AG08395 (cell line): ENCODE results near the gene PFDN6.

ENCODE experiments used
- DNase-seq: peaks from one replicate; pipeline ENCODE4 v3.0.0; 2012; ENCODE audit warnings: mixed read lengths, low spot score

PFDN6 gene

DNA sequence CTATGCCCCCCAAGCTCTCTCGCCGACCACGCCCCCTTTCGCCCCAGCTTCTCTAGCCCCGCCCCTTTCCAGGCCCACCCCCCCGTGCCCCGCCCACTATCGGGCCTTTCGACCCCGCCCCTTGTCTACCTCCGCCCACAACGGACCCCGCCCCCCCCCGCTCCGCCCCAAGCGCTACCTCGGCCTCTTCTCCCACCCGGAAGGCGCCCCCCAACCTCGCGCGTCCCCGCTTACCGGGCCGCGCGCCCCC is 27.9 kb downstream of the PFDN6 start:
- DNase-seq, result peak; percentile 86

DNA sequence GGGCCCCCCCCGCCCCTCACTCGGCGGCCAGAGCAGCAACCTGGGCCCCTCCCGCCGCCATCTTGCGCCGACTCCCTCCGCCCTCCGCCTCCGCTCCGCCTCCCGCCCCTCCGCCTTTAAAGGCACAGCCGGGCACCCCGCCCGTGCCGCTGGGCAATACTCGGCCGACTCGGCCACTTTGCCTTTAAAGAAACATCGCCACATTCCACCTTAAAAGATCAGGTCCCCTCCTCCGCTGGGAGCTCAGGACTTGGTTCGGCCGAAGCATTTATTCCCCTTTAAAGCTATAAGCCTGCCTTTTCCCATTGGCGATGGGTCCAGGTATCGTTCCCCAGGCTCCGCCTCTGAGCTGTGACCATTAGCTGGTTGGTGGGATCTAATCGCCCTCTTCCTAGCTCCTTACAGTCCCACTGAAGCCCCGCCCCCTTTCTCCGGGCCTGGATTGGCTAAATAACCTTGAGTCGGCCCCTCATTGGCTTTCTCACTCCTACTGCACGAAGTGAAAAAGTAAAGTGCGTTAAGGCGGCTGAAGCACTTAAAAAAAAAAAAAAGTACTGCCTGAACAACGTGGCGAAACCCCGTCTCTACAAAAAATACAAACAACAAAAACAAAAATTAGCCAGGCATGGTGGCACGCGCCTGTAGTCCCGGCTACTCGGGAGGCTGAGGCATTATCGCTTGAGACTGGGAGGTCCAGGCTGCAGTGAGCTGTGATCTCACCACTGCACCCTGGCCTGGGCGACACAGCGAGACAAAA is 28.4 kb downstream of the PFDN6 start, which contains the start of gene ZBTB22:
Gene ZBTB22 (minus strand): TSS at position 76 of the 757 bp plus-strand sequence. CDS start 828 bp downstream, outside the sequence.
- DNase-seq, result peak; percentile 94

DNA sequence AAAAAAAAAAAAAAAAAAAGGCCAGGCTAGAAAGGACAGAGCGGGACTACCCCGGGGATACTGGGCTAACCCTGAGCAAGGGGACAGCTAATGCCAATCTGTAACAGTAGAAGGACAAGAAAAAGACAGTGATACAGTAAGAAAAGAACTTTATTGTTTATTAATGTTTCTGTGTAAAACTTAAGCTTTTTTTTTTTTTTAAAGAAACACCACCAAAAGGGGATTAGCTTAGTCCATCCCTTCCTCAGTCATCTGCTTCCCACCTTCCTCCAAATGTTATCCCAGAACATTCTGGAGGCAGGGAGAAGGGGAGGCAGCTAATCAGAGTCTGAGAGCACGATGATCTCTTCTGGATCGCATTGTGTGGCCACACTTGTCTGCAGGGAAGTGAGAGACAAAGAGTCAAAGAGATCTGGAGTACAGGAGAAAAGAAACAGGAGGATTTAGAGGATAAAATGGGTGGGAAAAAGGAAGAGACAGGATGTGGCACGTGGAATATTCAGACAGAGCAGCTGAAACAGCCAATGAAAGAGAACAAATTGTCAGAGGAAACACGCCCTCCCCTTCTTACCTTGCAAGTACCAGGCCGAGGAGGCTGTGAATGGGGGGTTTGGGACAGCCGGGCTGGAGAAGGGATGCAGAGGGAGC is 29.1 kb downstream of the PFDN6 start:
- DNase-seq, result no peak

DNA sequence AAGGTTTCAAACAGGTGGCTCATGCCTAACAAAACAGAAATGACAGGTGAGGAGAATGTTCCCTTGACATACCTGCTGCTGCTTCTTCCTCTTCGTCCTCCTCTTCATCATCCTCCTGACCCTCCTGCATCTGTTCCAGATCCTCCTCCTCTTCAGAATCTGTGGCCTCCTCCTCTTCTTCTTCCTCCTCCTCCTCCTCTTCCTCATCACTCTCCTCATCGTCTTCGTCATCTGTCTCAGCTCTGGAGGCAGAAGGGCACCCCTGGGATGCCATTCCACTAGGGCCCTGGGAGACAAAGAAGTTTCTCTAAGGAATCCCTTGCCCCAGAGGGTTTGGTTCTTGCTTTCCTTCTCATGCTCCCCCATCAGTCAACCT is 30.5 kb downstream of the PFDN6 start:
- DNase-seq, result no peak

DNA sequence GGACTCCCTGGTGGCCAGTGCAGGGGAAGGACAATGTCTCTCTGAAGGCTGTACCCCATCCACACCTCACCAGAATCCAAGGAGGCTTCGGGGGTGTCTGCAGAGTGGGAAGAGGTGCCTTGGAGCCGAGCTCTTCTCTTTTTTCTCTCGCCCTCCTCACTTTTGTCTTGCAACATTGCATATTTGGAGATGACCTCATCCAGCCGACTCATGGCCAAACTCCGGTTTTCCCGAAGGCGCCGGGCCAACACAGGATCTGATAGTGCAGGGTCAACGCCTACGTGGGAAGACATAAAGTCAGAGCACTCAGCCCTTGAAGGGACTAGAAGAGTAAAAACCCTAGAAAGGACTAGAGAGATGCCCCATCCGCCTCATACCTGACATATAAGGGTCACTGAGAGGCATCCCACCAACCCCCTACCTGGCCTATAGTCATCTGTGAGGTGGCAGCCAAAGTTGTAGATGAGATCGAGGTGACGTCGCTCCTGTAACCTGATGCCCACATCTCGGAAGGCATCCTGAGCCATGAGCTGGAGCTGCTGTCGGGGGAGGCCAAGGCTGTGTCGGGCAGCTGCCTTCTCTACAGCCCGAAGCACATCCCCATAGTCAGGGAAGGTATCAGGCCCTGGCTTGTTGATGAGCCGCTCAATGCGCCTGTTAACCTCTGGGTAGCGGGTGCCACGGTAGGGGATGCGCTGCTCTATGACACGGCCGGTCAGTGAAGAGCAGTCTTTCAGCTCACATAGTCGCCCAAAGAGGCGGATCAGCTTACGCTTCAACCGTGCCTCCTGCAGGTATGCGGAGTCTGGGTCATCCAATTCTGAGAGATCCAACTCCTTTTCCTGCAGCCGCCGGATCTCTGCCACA is 31.1 kb downstream of the PFDN6 start:
- DNase-seq, result peak; percentile 77

DNA sequence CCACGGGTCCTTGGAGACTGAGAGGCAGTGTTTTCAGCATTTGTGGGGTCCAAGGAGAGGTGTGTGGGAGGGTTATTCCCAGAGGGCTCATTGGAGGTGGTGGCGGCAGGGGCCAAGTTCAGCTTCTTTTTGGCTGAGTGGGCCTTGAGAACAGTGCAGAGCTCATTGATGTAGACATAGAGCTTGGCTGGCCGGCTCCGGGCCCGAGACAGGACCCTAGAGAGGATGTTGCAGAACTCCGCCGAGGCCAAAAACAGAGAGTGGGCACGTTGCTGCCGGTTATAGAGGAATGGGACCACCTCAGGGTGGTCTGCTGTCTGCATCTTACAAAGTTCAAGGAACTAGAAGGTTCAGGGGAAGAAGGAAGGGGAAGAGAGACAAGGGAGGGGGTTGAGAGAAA is 31.8 kb downstream of the PFDN6 start:
- no peak for DNase-seq

DNA sequence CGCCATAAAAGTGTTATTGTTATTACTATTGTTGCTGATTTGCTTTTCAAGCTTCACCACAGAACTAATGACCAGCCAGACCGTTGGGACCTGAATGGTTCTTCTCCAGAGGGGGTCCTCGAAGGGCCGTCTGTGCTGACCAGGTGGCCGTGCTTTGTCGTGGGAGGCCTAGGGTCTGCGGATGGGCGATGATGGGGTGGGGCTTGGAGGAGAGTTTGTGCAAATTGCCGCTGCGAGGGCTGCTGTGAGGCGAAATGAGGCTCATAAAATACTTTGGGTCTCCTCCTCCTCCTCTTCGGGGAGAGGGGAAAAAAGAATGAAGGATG is 34.2 kb downstream of the PFDN6 start:
- no peak for DNase-seq

DNA sequence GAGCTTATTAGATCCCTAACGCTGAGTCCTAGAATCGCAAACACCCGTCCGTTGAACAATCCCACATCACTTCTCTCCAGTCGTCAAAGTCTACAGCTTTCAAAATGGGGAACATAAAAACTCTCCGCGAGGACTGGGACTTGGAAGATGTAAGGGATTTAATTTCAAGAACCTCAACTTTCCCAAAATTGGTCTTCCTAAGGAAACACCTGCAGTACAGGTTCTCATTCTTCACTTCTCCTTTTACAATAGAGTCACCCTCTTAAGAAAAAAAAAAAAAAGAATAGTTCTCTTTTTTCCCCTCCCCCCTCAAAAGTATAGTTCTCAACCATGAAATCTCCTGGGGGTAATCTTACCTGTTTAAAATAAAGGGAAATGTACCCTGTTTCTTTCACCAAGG is 34.7 kb downstream of the PFDN6 start:
- DNase-seq, result no peak

DNA sequence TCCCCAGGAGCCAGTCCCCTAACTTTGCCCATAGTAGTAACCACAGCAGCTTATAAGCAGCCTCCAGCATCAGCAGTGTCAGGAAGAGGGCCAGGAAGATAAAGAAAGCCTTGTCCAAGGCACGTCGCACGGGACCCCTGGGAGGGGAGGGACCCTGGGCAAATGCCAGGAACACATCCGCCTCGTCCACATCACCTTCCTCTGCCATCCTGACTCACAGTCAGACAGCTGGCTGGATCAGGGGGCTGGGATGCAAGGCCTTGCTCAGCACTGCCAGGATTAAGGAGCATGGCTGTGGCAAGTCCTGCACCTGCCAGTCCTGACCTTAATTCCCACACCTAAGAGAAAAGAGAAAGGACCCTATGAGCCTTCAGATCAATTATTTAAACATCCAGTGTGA is 39.7 kb downstream of the PFDN6 start:
- no peak for DNase-seq

DNA sequence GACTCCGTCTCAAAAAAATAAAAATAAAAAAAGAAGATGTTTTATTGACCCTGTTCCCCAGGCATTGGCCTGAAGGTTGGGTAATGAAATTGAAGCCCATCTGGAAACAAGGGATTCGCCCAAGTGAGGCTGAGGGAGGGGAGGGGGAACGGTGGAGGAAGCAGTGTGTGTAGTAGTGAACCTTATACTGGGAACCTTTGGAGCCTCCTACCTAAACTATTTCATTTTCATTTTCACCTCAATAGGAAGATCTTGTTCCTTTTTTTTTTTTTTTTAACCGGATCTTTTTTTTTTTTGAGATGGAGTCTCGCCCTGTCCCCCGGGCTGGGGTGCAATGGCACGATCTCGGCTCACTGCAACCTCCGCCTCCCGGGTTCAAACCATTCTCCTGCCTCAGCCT is 41.3 kb downstream of the PFDN6 start:
- DNase-seq, result no peak

DNA sequence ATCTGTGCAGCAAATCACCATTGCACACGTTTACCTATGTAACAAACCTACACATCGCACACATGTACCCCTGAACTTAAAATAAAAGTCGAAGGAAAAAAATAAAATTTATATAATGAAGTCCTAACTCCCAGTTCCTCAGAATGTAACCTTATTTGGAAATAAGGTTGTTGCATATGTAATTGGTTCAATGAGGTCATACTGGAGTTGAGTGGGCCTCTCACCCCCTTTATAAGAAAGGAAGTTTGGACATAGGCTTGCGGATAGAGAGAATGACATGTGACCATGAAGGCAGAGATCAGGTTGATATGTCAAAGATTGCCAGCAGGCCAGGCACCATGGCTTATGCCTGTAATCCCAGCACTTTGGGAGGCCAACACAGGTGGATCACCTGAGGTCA is 44.3 kb downstream of the PFDN6 start:
- DNase-seq, result no peak

DNA sequence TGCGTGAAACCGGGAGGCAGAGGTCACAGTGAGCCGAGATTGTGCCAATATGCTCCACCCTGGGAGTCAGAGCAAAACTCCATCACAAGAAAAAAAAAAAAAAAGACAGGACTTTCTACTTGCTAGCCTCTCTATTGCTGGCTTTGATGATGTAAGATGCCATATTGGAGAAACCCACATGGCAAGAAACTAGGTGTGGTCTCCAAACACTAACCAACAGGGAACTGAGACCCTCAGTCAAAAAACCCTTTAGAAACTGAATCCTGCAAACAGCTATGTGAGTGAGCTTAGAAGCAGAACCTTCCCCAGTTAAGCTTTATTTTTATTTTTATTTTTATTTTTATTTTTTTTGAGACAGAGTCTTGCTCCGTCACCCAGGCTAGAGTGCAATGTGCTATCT is 46.5 kb downstream of the PFDN6 start:
- no peak for DNase-seq

DNA sequence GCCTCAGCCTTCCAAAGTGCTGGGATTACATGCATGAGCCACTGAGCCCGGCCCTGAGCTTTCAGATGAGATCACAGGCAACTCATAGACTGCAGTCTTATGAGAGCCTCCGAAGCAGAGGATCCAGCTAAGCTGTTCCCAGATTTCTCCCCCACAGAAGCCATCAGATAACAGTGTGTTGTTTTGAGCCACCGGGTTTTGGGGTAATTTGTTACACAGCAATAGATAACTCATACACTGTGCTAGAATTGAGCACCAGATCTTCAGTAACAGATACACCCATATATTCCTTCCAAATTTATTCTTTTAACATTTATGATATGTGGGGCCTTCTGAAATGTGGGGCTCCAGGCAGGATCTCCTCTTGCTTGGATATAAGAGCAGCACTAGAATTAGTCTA is 47.1 kb downstream of the PFDN6 start:
- no peak for DNase-seq

DNA sequence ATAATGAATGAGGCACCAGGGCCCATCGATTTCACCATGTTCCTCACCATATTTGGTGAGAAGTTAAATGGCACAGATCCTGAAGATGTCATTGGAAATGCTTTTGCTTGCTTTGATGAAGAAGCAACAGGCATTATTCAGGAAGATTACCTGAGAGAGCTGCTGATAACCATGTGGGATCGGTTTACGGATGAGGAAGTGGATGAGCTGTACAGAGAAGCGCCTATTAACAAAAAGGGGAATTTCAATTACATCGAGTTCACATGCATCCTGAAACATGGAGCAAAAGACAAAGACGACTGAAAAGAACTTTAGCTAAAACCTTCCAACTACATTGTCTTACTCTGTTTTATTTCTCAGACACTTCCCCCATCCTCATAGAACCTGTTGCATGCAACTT is 49.8 kb downstream of the PFDN6 start:
- no peak for DNase-seq
